Peyer's patch (tissue), 4 donors: ENCODE data around the gene SPATA13.
"Not testable (repeated sequence)": the region's sequence is repeated elsewhere in the genome, so short reads cannot be mapped to it uniquely, and the experiment has no call there.

Source experiments
- CTCF ChIP-seq, 6 experiments: fragments of 450-650 bp in 4 of 6; fragments of 200-600 bp in 2 of 6; sonication (generic) in 1 of 6; IDR thresholded peaks; one replicate each; pipeline ENCODE4 v1.5.1; 2017 to 2019; ENCODE audit warnings: antibody characterized with exemption in 6 of 6, mild to moderate bottlenecking in 3 of 6, moderate library complexity in 1 of 6
- POLR2A ChIP-seq, 2 donors: fragments of 450-650 bp; IDR thresholded peaks; one replicate each; pipeline ENCODE4 v1.5.1; 2017; ENCODE audit warnings: antibody characterized with exemption in 2 of 2, mild to moderate bottlenecking in 2 of 2, moderate library complexity in 2 of 2

GRCh38 chr13:24205076-24205475 is 44.6 kb downstream of the SPATA13 start:
- not testable (repeated sequence) for TF ChIP-seq POLR2A, CTCF (IDR thresholded peaks at IDR 0.05)
